ENCODE measurements around the gene L3MBTL2. TPM values are rescaled to one million over a fixed set of nuclear protein-coding genes. Genes with fewer than 3 reads are reported as not detected.

The L3MBTL2 gene
- total and polyA plus RNA-seq, 2 of the 13 experiments (the other 11 are each of a cell fraction or from before 2014, with no cell fraction given) = 13.8 to 33.7 TPM

DNA sequence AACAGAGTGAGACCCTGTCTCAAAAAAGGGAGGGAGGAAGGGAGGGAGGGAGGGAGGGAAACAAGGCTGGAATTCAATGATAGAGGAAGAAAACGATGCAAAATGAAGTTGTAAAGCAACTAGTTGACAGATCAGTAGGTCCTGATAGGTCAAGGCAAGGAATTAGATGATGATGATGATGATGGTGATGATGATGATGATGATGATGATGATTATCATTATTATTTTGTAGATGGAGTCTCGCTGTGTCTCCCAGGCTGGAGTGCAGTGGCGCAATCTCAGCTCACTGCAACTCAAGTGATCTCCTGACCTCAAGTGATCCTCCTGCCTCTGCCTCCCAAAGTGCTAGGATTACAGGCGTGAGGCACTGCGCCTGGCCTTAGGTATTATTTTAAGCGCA, 11.3 kb upstream of the L3MBTL2 start:
- H3K9ac ChIP-seq (ENCODE audit: insufficient read depth, low read depth, low read length) = no peak overlapping the region
- CTCF ChIA-PET (ENCODE audit: low intra/inter-chr PET ratio, low total read pairs) = no interaction called here
- no peak overlapping the region for H3K27ac ChIP-seq (ENCODE audit: extremely low read length, insufficient read depth, low read length)
- TF ChIP-seq CREB1 (IDR thresholded peaks at IDR 0.05) (peak; percentile 73; the same call in 1 of the 2 replicates), CREB1 (CRISPR knock-in tag; IDR thresholded peaks at IDR 0.05) (no peak), ZNF296 (CRISPR knock-in tag; conservative IDR thresholded peaks at IDR 0.05) (no peak)
- no peak overlapping the region for H2AFZ ChIP-seq (ENCODE audit: low read length)
- H3K4me2 ChIP-seq (ENCODE audit: low read depth, low read length) = no peak overlapping the region
- intact Hi-C loops (cut with micrococcal nuclease; ENCODE audit: unreplicated experiment) = no loop called here
- 93% methylated on average over 6 of the region's 6 CpGs for WGBS (ENCODE audit: low lambda C conversion rate)
- no TSS peak for BruUV-seq (replicated peaks)
- no peak overlapping the region for H3K4me3 ChIP-seq (replicated peaks in 1 of 3; ENCODE audit: insufficient read depth in 1 of 3, low read depth in 2 of 3, low read length in 3 of 3)
- H3K27me3 ChIP-seq (ENCODE audit: control insufficient read depth in 1 of 2, insufficient read depth in 2 of 2, low read length in 2 of 2) = no peaks in the 10 kb centered on the region
- POLR2A ChIA-PET = no interaction called here
- H3K79me2 ChIP-seq (ENCODE audit: insufficient read depth, low read length) = no peaks in the 10 kb centered on the region
- H3K36me3 ChIP-seq (replicated peaks in 1 of 2; ENCODE audit: control insufficient read depth in 1 of 2, insufficient read depth in 2 of 2, low read length in 2 of 2) = no peaks in the 10 kb centered on the region
- ATAC-seq (no peak), FAIRE-seq (no peak), DNase-seq (ENCODE audit: low spot score) (no peak)
- in situ Hi-C loops (cut with HindIII; ENCODE audit: extremely low pct_ligation_motif_present, low pct_unique_long_range_greater_than_20kb) = no loop called here
- H3K4me1 ChIP-seq (ENCODE audit: insufficient read depth, low read length) = peaks cover 37% of the 10 kb centered on the region
- H4K20me1 ChIP-seq (ENCODE audit: insufficient read depth, low read length) = no peaks in the 10 kb centered on the region
- H3K9me3 ChIP-seq (ENCODE audit: low read length) = no peaks in the 10 kb centered on the region

DNA sequence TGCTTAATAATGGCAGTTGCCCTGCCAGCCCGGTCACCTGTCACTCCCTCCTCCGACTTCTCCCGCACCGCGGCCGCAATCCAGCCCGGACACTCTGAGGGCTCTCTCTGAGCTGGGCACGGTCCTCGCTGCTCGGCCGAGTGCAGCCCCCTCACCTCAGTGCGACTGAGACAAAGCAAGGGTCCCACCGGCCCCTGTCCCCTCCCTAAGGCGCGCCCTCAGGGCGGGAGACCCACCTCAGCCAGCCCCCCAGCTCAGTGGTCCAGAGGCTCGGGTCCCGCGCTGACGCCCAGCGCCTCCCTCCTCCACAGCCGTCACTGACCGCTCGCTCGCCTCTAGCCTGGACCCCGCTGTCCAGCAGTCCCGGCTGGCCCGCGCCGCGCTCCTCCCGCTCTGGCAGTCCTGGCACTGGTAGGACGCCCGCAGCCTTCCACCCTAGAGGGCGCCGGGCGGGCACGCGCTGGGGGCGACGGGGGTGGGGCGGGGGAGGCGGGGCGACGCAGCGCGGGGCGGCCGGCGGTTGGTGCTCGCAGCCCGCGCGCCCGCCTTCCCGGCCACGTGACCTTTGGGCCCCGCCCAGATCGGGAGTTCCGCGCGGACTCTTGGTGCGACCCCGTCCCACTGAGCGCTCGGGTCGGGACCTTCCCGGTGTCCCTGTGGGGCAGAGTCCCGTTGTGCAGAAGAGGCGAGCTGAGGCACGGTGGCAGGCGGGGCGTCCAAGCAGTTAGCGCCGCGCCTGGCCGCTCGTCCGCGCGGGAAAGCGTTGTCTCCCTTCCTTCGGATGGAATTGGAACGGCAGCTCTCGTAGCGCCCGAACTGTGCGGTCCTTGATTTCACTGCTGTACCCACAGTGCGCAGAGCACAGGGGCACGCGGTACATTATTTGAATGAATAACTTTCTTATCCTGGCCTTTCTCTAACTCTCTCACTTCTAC, 7.8 kb upstream of the L3MBTL2 start:
- no peak for FAIRE-seq
- H3K9ac ChIP-seq (ENCODE audit: insufficient read depth, low read depth, low read length) = peak overlapping the region; percentile 52; the same call in 1 of the 2 replicates
- POLR2A ChIA-PET = interaction anchor here (0.9 kb wide), 1 partner anchor 10 kb away, joined by 3 read pairs; no protein-coding TSS in a partner anchor
- no peak for TF ChIP-seq ZNF629 (CRISPR knock-in tag; conservative IDR thresholded peaks at IDR 0.05)
- no peak for TF ChIP-seq GZF1 (CRISPR knock-in tag; IDR thresholded peaks at IDR 0.05)
- TF ChIP-seq, protein P1, sequence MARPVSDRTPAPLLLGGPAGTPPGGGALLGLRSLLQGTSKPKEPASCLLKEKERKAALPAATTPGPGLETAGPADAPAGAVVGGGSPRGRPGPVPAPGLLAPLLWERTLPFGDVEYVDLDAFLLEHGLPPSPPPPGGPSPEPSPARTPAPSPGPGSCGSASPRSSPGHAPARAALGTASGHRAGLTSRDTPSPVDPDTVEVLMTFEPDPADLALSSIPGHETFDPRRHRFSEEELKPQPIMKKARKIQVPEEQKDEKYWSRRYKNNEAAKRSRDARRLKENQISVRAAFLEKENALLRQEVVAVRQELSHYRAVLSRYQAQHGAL (CRISPR knock-in tag; IDR thresholded peaks at IDR 0.05; ENCODE audit: not compliant biosample characterization) = no peak
- 0 out of 2 replicates have a peak, but pooled peaks have one; percentile 28 for TF ChIP-seq NCOA2 (CRISPR knock-in tag; IDR thresholded peaks at IDR 0.05)
- peak; percentile 65; the same call in 1 of the 3 replicates for TF ChIP-seq MXI1 (IDR thresholded peaks at IDR 0.05; ENCODE audit: borderline replicate concordance, low read depth, low read length)
- TF ChIP-seq ESRRA (CRISPR knock-in tag; IDR thresholded peaks at IDR 0.05; ENCODE audit: low read depth) = no peak
- peak; percentile 77 for TF ChIP-seq RNF2 (conservative IDR thresholded peaks at IDR 0.05; ENCODE audit: low read depth)
- TF ChIP-seq, protein P2, sequence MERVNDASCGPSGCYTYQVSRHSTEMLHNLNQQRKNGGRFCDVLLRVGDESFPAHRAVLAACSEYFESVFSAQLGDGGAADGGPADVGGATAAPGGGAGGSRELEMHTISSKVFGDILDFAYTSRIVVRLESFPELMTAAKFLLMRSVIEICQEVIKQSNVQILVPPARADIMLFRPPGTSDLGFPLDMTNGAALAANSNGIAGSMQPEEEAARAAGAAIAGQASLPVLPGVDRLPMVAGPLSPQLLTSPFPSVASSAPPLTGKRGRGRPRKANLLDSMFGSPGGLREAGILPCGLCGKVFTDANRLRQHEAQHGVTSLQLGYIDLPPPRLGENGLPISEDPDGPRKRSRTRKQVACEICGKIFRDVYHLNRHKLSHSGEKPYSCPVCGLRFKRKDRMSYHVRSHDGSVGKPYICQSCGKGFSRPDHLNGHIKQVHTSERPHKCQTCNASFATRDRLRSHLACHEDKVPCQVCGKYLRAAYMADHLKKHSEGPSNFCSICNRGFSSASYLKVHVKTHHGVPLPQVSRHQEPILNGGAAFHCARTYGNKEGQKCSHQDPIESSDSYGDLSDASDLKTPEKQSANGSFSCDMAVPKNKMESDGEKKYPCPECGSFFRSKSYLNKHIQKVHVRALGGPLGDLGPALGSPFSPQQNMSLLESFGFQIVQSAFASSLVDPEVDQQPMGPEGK (CRISPR knock-in tag; IDR thresholded peaks at IDR 0.05) = peak; percentile 57; the same call in 1 of the 2 replicates
- no peak for TF ChIP-seq ZFP1 (CRISPR knock-in tag; IDR thresholded peaks at IDR 0.05)
- TF ChIP-seq RELA (CRISPR knock-in tag; IDR thresholded peaks at IDR 0.05) = no peak
- no peak for TF ChIP-seq ZNF570 (CRISPR knock-in tag; IDR thresholded peaks at IDR 0.05; ENCODE audit: borderline replicate concordance)
- TF ChIP-seq ZNF7 (CRISPR knock-in tag; IDR thresholded peaks at IDR 0.05) = no peak

More for the DNA sequence above, 7.8 kb upstream of the L3MBTL2 start:
- H3K4me1 ChIP-seq (ENCODE audit: insufficient read depth, low read length) = peaks cover 35% of the 10 kb centered on the region
- in situ Hi-C loops (cut with HindIII; ENCODE audit: extremely low pct_ligation_motif_present, low pct_unique_long_range_greater_than_20kb) (no loop called here), intact Hi-C loops (cut with micrococcal nuclease; ENCODE audit: unreplicated experiment) (no loop called here)
- H3K4me2 ChIP-seq (ENCODE audit: low read depth, low read length) = peak overlapping the region; percentile 99
- no peak overlapping the region for H3K27ac ChIP-seq (ENCODE audit: extremely low read length, insufficient read depth, low read length)
- peak overlapping the region; percentile 58 to 87 (median 61) for H3K4me3 ChIP-seq (replicated peaks in 1 of 3; ENCODE audit: insufficient read depth in 1 of 3, low read depth in 2 of 3, low read length in 3 of 3)
- H3K27me3 ChIP-seq (ENCODE audit: control insufficient read depth in 1 of 2, insufficient read depth in 2 of 2, low read length in 2 of 2) = peaks cover 0 to 2% of the 10 kb centered on the region in 2 experiments; a peak in 1 of 5 replicates
- CTCF ChIA-PET (ENCODE audit: low intra/inter-chr PET ratio, low total read pairs) = no interaction called here
- DNase-seq (ENCODE audit: low spot score) (peak; percentile 56), ATAC-seq (peak; percentile 90)
- peak overlapping the region; percentile 78 for H2AFZ ChIP-seq (ENCODE audit: low read length)
- WGBS (ENCODE audit: low lambda C conversion rate) = 2% methylated on average over 11 of the region's 91 CpGs
- no peaks in the 10 kb centered on the region for H3K36me3 ChIP-seq (replicated peaks in 1 of 2; ENCODE audit: control insufficient read depth in 1 of 2, insufficient read depth in 2 of 2, low read length in 2 of 2)
- BruUV-seq (replicated peaks) = no TSS peak
- no peaks in the 10 kb centered on the region for H3K9me3 ChIP-seq (ENCODE audit: low read length)
- H4K20me1 ChIP-seq (ENCODE audit: insufficient read depth, low read length) = no peaks in the 10 kb centered on the region
- no peaks in the 10 kb centered on the region for H3K79me2 ChIP-seq (ENCODE audit: insufficient read depth, low read length)
